Osteocyte (in vitro differentiated cells): ENCODE data around the gene SCP2. TPM values are rescaled to one million over a fixed set of nuclear protein-coding genes. Genes with fewer than 3 reads are reported as not detected.
A peak's percentile ranks its signal among the peaks of the same experiment; 100 is the strongest.

Experiments used
- DNase-seq: peaks from one replicate; pipeline ENCODE4 v3.0.0; 2021; ENCODE audit warnings: mixed read lengths; ENCODE audit not compliant: unreplicated experiment; ENCODE audit errors: extremely low spot score
- H3K27ac Mint-ChIP-seq: one replicate; pipeline ENCODE4 v1.8.0; 2021; ENCODE audit warnings: mild to moderate bottlenecking, mixed read lengths; ENCODE audit not compliant: unreplicated experiment
- H3K27me3 Mint-ChIP-seq: one replicate; pipeline ENCODE4 v1.8.0; 2021; ENCODE audit warnings: mixed read lengths; ENCODE audit not compliant: unreplicated experiment
- H3K36me3 Mint-ChIP-seq: one replicate; pipeline ENCODE4 v1.8.0; 2021; ENCODE audit warnings: mixed read lengths; ENCODE audit not compliant: unreplicated experiment
- H3K4me1 Mint-ChIP-seq: one replicate; pipeline ENCODE4 v1.8.0; 2021; ENCODE audit warnings: mixed read lengths; ENCODE audit not compliant: unreplicated experiment
- H3K4me3 Mint-ChIP-seq: one replicate; pipeline ENCODE4 v1.8.0; 2021; ENCODE audit warnings: mild to moderate bottlenecking, moderate library complexity, mixed read lengths; ENCODE audit not compliant: unreplicated experiment
- H3K9me3 Mint-ChIP-seq: one replicate; pipeline ENCODE4 v1.8.0; 2021; ENCODE audit warnings: mixed read lengths; ENCODE audit not compliant: unreplicated experiment
- CTCF ChIP-seq: fragments of 200-600 bp; sonication (generic); IDR thresholded peaks from 2 replicates; pipeline ENCODE4 v1.5.0; 2021; ENCODE audit warnings: antibody characterized with exemption, mild to moderate bottlenecking, moderate library complexity
- long read RNA-seq: library from polyadenylated mRNA; unstranded; transcript quantifications from one replicate; pipeline ENCODE4 v2.0.0, GENCODE V29; 2021
- total RNA-seq: library from RNA; stranded (reverse); gene quantifications from 2 replicates; pipeline ENCODE4 v1.2.1, GENCODE V29; 2021

The SCP2 gene, protein sequence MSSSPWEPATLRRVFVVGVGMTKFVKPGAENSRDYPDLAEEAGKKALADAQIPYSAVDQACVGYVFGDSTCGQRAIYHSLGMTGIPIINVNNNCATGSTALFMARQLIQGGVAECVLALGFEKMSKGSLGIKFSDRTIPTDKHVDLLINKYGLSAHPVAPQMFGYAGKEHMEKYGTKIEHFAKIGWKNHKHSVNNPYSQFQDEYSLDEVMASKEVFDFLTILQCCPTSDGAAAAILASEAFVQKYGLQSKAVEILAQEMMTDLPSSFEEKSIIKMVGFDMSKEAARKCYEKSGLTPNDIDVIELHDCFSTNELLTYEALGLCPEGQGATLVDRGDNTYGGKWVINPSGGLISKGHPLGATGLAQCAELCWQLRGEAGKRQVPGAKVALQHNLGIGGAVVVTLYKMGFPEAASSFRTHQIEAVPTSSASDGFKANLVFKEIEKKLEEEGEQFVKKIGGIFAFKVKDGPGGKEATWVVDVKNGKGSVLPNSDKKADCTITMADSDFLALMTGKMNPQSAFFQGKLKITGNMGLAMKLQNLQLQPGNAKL
- 84.2 and 102 TPM in 2 replicates for total RNA-seq
- long read RNA-seq, transcript SCP2-201 (15 exons, 1,889 nt) = minor isoform, 8 of 848 reads
- long read RNA-seq, transcript SCP2-203 (16 exons, 2,811 nt) = minor isoform, 223 of 848 reads
- long read RNA-seq, transcript SCP2-207 (5 exons, 894 nt) = major isoform, 559 of 848 reads
- long read RNA-seq, transcript SCP2-205 (4 exons, 1,298 nt) = minor isoform, 9 of 848 reads
- long read RNA-seq, partial matches to known transcripts = 8 of 848 reads
- long read RNA-seq, other reads (novel, unspliced or antisense) = 34 of 848 reads

- Mint-ChIP-seq H3K4me3 (peak within 1 kb of the TSS; percentile 74), H3K9me3 (no peaks in the 10 kb centered on the region), H3K27me3 (peaks cover 13% of the 10 kb centered on the region), H3K4me1 (peaks cover 17% of the 10 kb centered on the region), H3K27ac (peak within 1 kb of the TSS; percentile 11), H3K36me3 (peaks cover 3% of the 10 kb centered on the region)
- TF ChIP-seq CTCF = no peak
- peak; percentile 89 for DNase-seq
Measured at GRCh38 chr1:52927212-52928014, at the start of gene SCP2. SCP2 (plus strand) TSS chr1:52927276; CDS start chr1:52927397, 121 bp downstream.

GRCh38 chr1:52877554-52877953, 49.5 kb upstream of the SCP2 start:
- no peak for DNase-seq

DNA sequence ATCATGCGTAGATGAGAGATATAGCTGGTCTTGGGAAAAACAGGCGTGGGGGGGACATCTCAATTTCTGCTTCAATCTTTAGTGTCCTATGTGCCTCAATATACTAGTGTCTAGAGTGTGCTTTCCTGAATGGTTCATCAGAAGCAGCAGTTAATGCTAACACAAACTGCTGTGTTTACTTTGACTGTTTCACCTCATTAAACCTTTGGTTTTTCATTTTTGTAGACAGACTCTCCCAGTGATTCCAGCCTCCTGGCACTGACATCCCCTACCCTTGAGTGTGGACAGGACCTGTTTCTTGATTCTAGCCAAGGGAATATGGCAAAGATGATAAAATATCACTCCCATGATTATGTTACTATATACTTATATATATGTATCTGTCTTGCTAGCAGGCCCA, 46.9 kb upstream of the SCP2 start:
- no peak for DNase-seq
- no peaks in the 10 kb centered on the region for H3K27me3 Mint-ChIP-seq
- peaks cover 3% of the 10 kb centered on the region for H3K36me3 Mint-ChIP-seq
- no peak overlapping the region for H3K27ac Mint-ChIP-seq
- H3K4me3 Mint-ChIP-seq = no peak overlapping the region
- no peaks in the 10 kb centered on the region for H3K4me1 Mint-ChIP-seq
- TF ChIP-seq CTCF = no peak
- H3K9me3 Mint-ChIP-seq = peaks cover 5% of the 10 kb centered on the region

More at GRCh38 chr1:52877554-52877953, 49.5 kb upstream of the SCP2 start:
- no peak for TF ChIP-seq CTCF
- Mint-ChIP-seq H3K27me3 (no peaks in the 10 kb centered on the region), H3K36me3 (peaks cover under 1% of the 10 kb centered on the region), H3K27ac (no peak overlapping the region), H3K9me3 (peaks cover 3% of the 10 kb centered on the region), H3K4me3 (no peak overlapping the region), H3K4me1 (no peaks in the 10 kb centered on the region)

DNA sequence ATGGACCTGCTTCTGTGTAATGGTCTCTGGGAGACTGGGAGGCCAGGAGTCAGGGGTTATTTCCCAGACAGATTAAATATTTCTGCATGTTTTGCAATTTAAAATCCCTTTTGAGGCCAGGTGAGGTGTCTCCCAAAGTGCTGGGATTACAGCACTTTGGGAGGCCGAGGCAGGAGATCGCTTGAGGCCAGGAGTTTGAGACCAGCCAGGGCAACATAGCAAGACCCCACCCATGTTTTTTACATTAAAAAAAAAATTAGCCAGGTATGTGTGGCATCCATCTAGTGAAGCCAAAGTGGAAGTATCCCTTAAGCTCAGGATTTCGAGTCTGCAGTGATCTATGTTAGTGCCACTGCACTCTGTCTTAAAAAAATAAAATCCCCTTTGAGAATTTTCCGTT, 39.6 kb upstream of the SCP2 start:
- no peak for DNase-seq
- H3K9me3 Mint-ChIP-seq = peaks cover 3% of the 10 kb centered on the region
- no peak overlapping the region for H3K27ac Mint-ChIP-seq
- H3K4me3 Mint-ChIP-seq = no peak overlapping the region
- no peaks in the 10 kb centered on the region for H3K4me1 Mint-ChIP-seq
- no peak for TF ChIP-seq CTCF
- no peaks in the 10 kb centered on the region for H3K27me3 Mint-ChIP-seq
- peaks cover 3% of the 10 kb centered on the region for H3K36me3 Mint-ChIP-seq
